Thoracic aorta endothelial cell (primary cell): Measurements from ENCODE around the gene EML4. TPM values are rescaled to one million over a fixed set of nuclear protein-coding genes. Genes with fewer than 3 reads are reported as not detected.

Source experiments
- total RNA-seq: library from RNA; depleted of rRNA; stranded (reverse); fragments of >200 nt; gene quantifications from 2 replicates; pipeline ENCODE4 v1.2.3, GENCODE V29; 2012

EML4 gene, protein sequence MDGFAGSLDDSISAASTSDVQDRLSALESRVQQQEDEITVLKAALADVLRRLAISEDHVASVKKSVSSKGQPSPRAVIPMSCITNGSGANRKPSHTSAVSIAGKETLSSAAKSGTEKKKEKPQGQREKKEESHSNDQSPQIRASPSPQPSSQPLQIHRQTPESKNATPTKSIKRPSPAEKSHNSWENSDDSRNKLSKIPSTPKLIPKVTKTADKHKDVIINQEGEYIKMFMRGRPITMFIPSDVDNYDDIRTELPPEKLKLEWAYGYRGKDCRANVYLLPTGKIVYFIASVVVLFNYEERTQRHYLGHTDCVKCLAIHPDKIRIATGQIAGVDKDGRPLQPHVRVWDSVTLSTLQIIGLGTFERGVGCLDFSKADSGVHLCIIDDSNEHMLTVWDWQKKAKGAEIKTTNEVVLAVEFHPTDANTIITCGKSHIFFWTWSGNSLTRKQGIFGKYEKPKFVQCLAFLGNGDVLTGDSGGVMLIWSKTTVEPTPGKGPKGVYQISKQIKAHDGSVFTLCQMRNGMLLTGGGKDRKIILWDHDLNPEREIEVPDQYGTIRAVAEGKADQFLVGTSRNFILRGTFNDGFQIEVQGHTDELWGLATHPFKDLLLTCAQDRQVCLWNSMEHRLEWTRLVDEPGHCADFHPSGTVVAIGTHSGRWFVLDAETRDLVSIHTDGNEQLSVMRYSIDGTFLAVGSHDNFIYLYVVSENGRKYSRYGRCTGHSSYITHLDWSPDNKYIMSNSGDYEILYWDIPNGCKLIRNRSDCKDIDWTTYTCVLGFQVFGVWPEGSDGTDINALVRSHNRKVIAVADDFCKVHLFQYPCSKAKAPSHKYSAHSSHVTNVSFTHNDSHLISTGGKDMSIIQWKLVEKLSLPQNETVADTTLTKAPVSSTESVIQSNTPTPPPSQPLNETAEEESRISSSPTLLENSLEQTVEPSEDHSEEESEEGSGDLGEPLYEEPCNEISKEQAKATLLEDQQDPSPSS
- 43.1 and 48.8 TPM in 2 replicates for total RNA-seq

DNA sequence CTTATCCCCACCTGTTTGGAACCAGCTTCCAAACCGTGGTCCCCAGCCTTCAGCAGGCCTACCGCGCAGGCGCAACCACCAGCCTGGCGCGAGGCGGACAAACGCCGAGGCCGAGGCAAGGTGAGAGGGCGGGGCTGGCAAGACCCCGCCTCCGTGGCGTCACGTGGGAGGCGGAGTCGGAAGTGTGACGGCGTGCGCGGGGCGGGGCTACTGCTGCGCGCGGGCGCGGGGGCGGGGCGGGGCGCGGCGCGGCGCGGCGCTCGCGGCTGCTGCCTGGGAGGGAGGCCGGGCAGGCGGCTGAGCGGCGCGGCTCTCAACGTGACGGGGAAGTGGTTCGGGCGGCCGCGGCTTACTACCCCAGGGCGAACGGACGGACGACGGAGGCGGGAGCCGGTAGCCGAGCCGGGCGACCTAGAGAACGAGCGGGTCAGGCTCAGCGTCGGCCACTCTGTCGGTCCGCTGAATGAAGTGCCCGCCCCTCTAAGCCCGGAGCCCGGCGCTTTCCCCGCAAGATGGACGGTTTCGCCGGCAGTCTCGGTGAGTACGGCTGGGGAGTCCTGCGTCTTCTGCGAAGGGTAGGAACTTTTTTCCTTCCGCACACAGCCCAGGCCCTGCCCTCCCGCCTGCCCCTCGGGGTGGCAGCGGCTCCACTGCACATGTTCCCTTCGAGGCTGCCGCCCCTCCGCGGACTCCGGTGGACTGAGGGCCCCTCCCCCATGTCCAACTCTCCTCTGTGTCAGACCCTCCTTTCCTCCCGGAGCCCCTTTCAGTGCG is at the start of gene EML4:
Gene EML4, plus strand, starts transcription at position 254 of the 774 bp plus-strand sequence. Its CDS starts 259 bp downstream, at position 513.

DNA sequence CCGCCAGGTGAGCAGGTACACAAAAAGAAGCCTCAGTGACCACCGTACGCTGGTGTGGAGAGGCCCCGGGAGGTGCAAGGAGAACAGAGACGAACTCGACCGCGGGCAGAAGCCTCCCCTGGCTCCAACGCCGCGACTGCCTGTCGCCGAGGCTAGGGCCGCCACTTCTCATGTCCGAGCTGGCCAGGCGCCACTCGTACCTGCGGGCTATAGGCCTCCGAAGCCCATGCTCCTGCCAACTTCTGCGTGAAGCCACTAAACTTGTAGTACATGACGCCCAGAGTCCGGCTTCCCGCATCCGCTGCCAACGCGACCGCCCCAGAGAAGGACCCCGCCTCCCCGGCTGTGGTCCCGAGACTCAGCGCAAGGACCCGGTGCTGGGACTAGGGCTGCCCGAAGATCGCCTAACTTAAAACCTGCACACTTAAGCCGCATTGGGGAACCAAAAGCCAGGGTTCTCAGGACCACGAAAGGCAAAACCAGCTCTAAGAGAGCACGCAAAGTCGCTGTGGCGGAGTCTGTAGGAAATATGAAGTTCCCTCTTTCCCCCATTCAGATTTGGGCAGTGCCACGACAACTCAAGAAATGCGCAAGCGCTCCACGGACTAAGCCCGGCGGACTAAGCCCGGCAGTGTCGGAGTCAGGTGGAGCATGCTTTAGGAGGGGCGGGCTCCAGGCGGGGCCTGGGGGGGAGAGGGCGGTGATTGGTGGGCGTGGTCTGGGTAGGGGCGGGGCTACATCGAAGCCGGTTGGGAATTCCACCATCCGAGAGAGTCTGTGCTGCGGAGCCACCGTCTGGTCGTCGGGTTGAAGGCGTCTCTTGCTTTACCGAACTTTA is 192.0 kb downstream of the EML4 start, which contains the start of gene COX7A2L:
Gene COX7A2L, minus strand, starts transcription at position 328 of the 838 bp plus-strand sequence. Its CDS starts 56 bp downstream, at position 272.

Other genes with a start within 250 kb of the EML4 start
- gene PKDCC, start 121.3 kb upstream of the EML4 start, total RNA-seq: 1.1 and 3.5 TPM in 2 replicates
- gene COX7A2L, start 191.9 kb downstream of the EML4 start, total RNA-seq: 176 and 185 TPM in 2 replicates